ENCODE data around the gene LYPLAL1.

DNA sequence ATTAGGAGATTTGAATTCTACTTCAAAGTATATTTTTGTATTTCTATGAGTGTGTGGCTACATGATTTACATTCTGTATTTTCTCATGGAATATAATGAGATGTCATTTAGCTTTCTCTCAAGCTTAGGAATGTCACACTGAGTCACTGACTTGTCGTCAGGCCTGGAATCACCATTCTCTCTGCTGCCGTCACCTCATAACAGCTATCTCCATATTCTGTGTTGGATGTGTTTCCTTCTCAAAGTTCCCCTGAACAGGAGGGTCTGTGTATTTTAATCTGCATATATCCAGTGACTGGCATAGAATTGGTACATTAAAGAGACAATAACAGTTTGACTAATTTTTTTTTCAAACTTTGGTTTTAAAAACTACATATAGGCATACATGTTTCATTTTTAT, 35.9 kb downstream of the LYPLAL1 start:
- TF ChIP-seq CREB1 (CRISPR knock-in tag; IDR thresholded peaks at IDR 0.05) = no peak
- TF ChIP-seq, protein P1, sequence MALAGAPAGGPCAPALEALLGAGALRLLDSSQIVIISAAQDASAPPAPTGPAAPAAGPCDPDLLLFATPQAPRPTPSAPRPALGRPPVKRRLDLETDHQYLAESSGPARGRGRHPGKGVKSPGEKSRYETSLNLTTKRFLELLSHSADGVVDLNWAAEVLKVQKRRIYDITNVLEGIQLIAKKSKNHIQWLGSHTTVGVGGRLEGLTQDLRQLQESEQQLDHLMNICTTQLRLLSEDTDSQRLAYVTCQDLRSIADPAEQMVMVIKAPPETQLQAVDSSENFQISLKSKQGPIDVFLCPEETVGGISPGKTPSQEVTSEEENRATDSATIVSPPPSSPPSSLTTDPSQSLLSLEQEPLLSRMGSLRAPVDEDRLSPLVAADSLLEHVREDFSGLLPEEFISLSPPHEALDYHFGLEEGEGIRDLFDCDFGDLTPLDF (CRISPR knock-in tag; IDR thresholded peaks at IDR 0.05) = no peak
- TF ChIP-seq, protein P2, sequence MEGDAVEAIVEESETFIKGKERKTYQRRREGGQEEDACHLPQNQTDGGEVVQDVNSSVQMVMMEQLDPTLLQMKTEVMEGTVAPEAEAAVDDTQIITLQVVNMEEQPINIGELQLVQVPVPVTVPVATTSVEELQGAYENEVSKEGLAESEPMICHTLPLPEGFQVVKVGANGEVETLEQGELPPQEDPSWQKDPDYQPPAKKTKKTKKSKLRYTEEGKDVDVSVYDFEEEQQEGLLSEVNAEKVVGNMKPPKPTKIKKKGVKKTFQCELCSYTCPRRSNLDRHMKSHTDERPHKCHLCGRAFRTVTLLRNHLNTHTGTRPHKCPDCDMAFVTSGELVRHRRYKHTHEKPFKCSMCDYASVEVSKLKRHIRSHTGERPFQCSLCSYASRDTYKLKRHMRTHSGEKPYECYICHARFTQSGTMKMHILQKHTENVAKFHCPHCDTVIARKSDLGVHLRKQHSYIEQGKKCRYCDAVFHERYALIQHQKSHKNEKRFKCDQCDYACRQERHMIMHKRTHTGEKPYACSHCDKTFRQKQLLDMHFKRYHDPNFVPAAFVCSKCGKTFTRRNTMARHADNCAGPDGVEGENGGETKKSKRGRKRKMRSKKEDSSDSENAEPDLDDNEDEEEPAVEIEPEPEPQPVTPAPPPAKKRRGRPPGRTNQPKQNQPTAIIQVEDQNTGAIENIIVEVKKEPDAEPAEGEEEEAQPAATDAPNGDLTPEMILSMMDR (IDR thresholded peaks at IDR 0.05) = no peak
- TF ChIP-seq JUN (CRISPR knock-in tag; IDR thresholded peaks at IDR 0.05) = no peak

All from WTC11 (cell line).